ENCODE data around the gene CD3E.

CD3E gene

GRCh38 chr11:118304568-118305248 lies at the start of gene CD3E:
Gene CD3E, plus strand, starts transcription at chr11:118304730. Its CDS starts 223 bp downstream, at chr11:118304953.
- DNase-seq: peak; percentile 79

- DNase-seq: no peak
Observed at GRCh38 chr11:118258410-118258809, 46.1 kb upstream of the CD3E start.

GRCh38 chr11:118259138-118259537 lies 45.4 kb upstream of the CD3E start:
- DNase-seq: no peak

- no peak for DNase-seq
Observed at GRCh38 chr11:118260353-118260752, 44.2 kb upstream of the CD3E start.

- no peak for DNase-seq
Observed at GRCh38 chr11:118263112-118263511, 41.4 kb upstream of the CD3E start.

GRCh38 chr11:118263695-118264568 lies 40.6 kb upstream of the CD3E start, which contains the start of gene MPZL2:
Gene MPZL2, minus strand, starts transcription at chr11:118264297. Its CDS starts 144 bp downstream, at chr11:118264153.
- DNase-seq: peak; percentile 68

- DNase-seq: no peak
Observed at GRCh38 chr11:118264569-118265465, 39.7 kb upstream of the CD3E start.

GRCh38 chr11:118265954-118266353 lies 38.6 kb upstream of the CD3E start:
- DNase-seq: no peak

- DNase-seq: no peak
Observed at GRCh38 chr11:118267486-118267885, 37.0 kb upstream of the CD3E start.

- DNase-seq: no peak
Observed at GRCh38 chr11:118272001-118272400, 32.5 kb upstream of the CD3E start.

- DNase-seq: no peak
Observed at GRCh38 chr11:118274186-118274585, 30.3 kb upstream of the CD3E start.

GRCh38 chr11:118275176-118275575 lies 29.4 kb upstream of the CD3E start:
- DNase-seq: no peak

- no peak for DNase-seq
Observed at GRCh38 chr11:118276422-118276821, 28.1 kb upstream of the CD3E start.

GRCh38 chr11:118277312-118277711 lies 27.2 kb upstream of the CD3E start:
- peak; percentile 14 for DNase-seq

- no peak for DNase-seq
Observed at GRCh38 chr11:118281284-118281683, 23.2 kb upstream of the CD3E start.

GRCh38 chr11:118282606-118283005 lies 21.9 kb upstream of the CD3E start:
- DNase-seq: no peak

- no peak for DNase-seq
Observed at GRCh38 chr11:118283037-118283636, 21.4 kb upstream of the CD3E start.

- DNase-seq: no peak
Observed at GRCh38 chr11:118283756-118284350, 20.7 kb upstream of the CD3E start.

- DNase-seq: no peak
Observed at GRCh38 chr11:118286545-118286944, 18.0 kb upstream of the CD3E start.

- DNase-seq: no peak
Observed at GRCh38 chr11:118287006-118287405, 17.5 kb upstream of the CD3E start.

- DNase-seq: no peak
Observed at GRCh38 chr11:118289401-118289800, 15.1 kb upstream of the CD3E start.

GRCh38 chr11:118290923-118291322 lies 13.6 kb upstream of the CD3E start:
- DNase-seq: peak; percentile 59

All from CD4-positive, alpha-beta T cell treated with Interleukin-17A for 4 hours (primary cell).